Stimulated activated CD8-positive, alpha-beta memory T cell treated with anti-CD3 and anti-CD28 coated beads, Interleukin-15, amount 100 ng/mL, for 1 hour (primary cell): Measurements from ENCODE around the gene RBM19.
A peak's percentile ranks its signal among the peaks of the same experiment; 100 is the strongest.

Experiments
- DNase-seq: peaks from one replicate; pipeline ENCODE4 v3.0.0-alpha.2; 2020; ENCODE audit warnings: low read depth

RBM19 gene

GRCh38 chr12:113932381-113933196, 33.5 kb downstream of the RBM19 start:
- no peak for DNase-seq

- no peak for DNase-seq
Measured at GRCh38 chr12:113931517-113931916, 34.6 kb downstream of the RBM19 start.

- no peak for DNase-seq
Measured at GRCh38 chr12:113930249-113930648, 35.9 kb downstream of the RBM19 start.

GRCh38 chr12:113929312-113929989, 36.7 kb downstream of the RBM19 start:
- no peak for DNase-seq

- no peak for DNase-seq
Measured at GRCh38 chr12:113926788-113927187, 39.3 kb downstream of the RBM19 start.

- no peak for DNase-seq
Measured at GRCh38 chr12:113924341-113924740, 41.8 kb downstream of the RBM19 start.

- DNase-seq, result no peak
Measured at GRCh38 chr12:113923251-113923650, 42.9 kb downstream of the RBM19 start.

GRCh38 chr12:113921430-113921829, 44.7 kb downstream of the RBM19 start:
- no peak for DNase-seq

- no peak for DNase-seq
Measured at GRCh38 chr12:113919791-113920190, 46.3 kb downstream of the RBM19 start.

GRCh38 chr12:113918306-113918705, 47.8 kb downstream of the RBM19 start:
- no peak for DNase-seq

- no peak for DNase-seq
Measured at GRCh38 chr12:113917393-113917792, 48.7 kb downstream of the RBM19 start.

- no peak for DNase-seq
Measured at GRCh38 chr12:113914806-113915205, 51.3 kb downstream of the RBM19 start.

- no peak for DNase-seq
Measured at GRCh38 chr12:113914176-113914575, 51.9 kb downstream of the RBM19 start.

GRCh38 chr12:113912760-113913329, 53.3 kb downstream of the RBM19 start:
- peak; percentile 11 for DNase-seq

- DNase-seq, result no peak
Measured at GRCh38 chr12:113911971-113912759, 54.0 kb downstream of the RBM19 start.

GRCh38 chr12:113910751-113911272, 55.3 kb downstream of the RBM19 start:
- no peak for DNase-seq

- DNase-seq, result no peak
Measured at GRCh38 chr12:113909776-113910420, 56.2 kb downstream of the RBM19 start.

GRCh38 chr12:113908584-113909100, 57.5 kb downstream of the RBM19 start:
- no peak for DNase-seq

- DNase-seq, result no peak
Measured at GRCh38 chr12:113907446-113908180, 58.5 kb downstream of the RBM19 start.

- no peak for DNase-seq
Measured at GRCh38 chr12:113906411-113907200, 59.5 kb downstream of the RBM19 start.
